T-cell (primary cell): ENCODE data around the gene RFLNA. TPM values are rescaled to one million over a fixed set of nuclear protein-coding genes. Genes with fewer than 3 reads are reported as not detected.

Experiments used
- ATAC-seq, 4 experiments: fragments of 200-7000 bp in 3 of 4; fragments of 150-1000 bp in 1 of 4; cut with Tn5 transposase; replicated peaks in 1 of 4; 1 replicate in 3 of 4; 2 replicates in 1 of 4; pipeline ENCODE4 v1.10.0; 2021; ENCODE audit warnings: moderate library complexity in 3 of 4, mild to moderate bottlenecking in 2 of 4, moderate number of reproducible peaks in 1 of 4
- CTCF ChIA-PET, 2 donors: fragments of 300-600 bp; sonication (Branson Sonifier 250); formaldehyde crosslinking; loops; one replicate each; lab custom pipeline; 2022; ENCODE audit warnings: antibody characterized with exemption in 2 of 2; lab: Charles Lee
- POLR2A ChIA-PET, 2 donors: fragments of 300-600 bp; sonication (Branson Sonifier 250); formaldehyde crosslinking; loops; one replicate each; lab custom pipeline; 2022; ENCODE audit warnings: antibody characterized with exemption in 2 of 2; lab: Charles Lee
- DNase-seq, 35 experiments: peaks; one replicate each; pipeline versions ENCODE4 v3.0.0 to v3.0.0-alpha.2; 2013 to 2023
- H3K27ac ChIP-seq: one replicate; pipeline ENCODE4 v1.5.1; 2013; ENCODE audit warnings: low read length
- H3K27me3 ChIP-seq, 2 experiments: replicated peaks in 1 of 2; 1 replicate in 1 of 2; 2 replicates in 1 of 2; pipeline versions ENCODE4 v1.6.1 to v1.7.0; 2013; ENCODE audit warnings: low read length in 1 of 2, mixed read lengths in 1 of 2; ENCODE audit not compliant: control insufficient read depth in 2 of 2, insufficient read depth in 2 of 2; ENCODE audit errors: extremely low read depth in 1 of 2
- H3K36me3 ChIP-seq, 2 donors: 1 replicate in 1 of 2; 2 replicates in 1 of 2; pipeline versions ENCODE4 v1.6.1 to v1.7.0; 2013; ENCODE audit warnings: low read length in 1 of 2; ENCODE audit not compliant: control insufficient read depth in 2 of 2, insufficient read depth in 1 of 2; ENCODE audit errors: extremely low read depth in 1 of 2
- H3K4me1 ChIP-seq, 2 experiments: 1 replicate in 1 of 2; 2 replicates in 1 of 2; pipeline versions ENCODE4 v1.6.1 to v1.7.0; 2013; ENCODE audit warnings: low read length in 2 of 2, mixed read lengths in 1 of 2; ENCODE audit not compliant: insufficient read depth in 2 of 2, control insufficient read depth in 1 of 2; ENCODE audit errors: extremely low read depth in 1 of 2
- H3K4me3 ChIP-seq, 2 donors: 1 replicate in 1 of 2; 2 replicates in 1 of 2; pipeline versions ENCODE4 v1.5.1 to v1.7.0; 2013; ENCODE audit warnings: mild to moderate bottlenecking in 2 of 2, low read length in 1 of 2, moderate library complexity in 1 of 2; ENCODE audit not compliant: control insufficient read depth in 1 of 2; ENCODE audit errors: extremely low read depth in 1 of 2
- H3K9me3 ChIP-seq: 2 replicates; pipeline ENCODE4 v1.7.0; 2013
- H3K27ac Mint-ChIP-seq, 2 donors: one replicate each; pipeline ENCODE4 v1.8.0; 2020 to 2021; ENCODE audit warnings: mild to moderate bottlenecking in 2 of 2, mixed read lengths in 2 of 2
- H3K27me3 Mint-ChIP-seq, 2 donors: one replicate each; pipeline ENCODE4 v1.8.0; 2021 to 2022; ENCODE audit warnings: mixed read lengths in 2 of 2
- H3K36me3 Mint-ChIP-seq: one replicate; pipeline ENCODE4 v1.8.0; 2021; ENCODE audit warnings: mixed read lengths
- H3K4me1 Mint-ChIP-seq, 3 donors: one replicate each; pipeline ENCODE4 v1.8.0; 2020 to 2022; ENCODE audit warnings: mixed read lengths in 3 of 3, mild to moderate bottlenecking in 1 of 3
- H3K4me3 Mint-ChIP-seq, 3 donors: one replicate each; pipeline ENCODE4 v1.8.0; 2020 to 2022; ENCODE audit warnings: mild to moderate bottlenecking in 3 of 3, mixed read lengths in 3 of 3, moderate library complexity in 3 of 3
- H3K9me3 Mint-ChIP-seq, 3 donors: one replicate each; pipeline ENCODE4 v1.8.0; 2020 to 2022; ENCODE audit warnings: mixed read lengths in 3 of 3
- WGBS: methylation state at CpG from one replicate; pipeline ENCODE4 v1.1.5; 2013; ENCODE audit warnings: missing lambda C conversion rate; ENCODE audit not compliant: insufficient coverage; 5-methylcytosine and 5-hydroxymethylcytosine counted together
- total RNA-seq, 35 experiments: library from RNA in 6 of 35; stranded (reverse) in 6 of 35; fragments of 120-200 nt in 1 of 35; gene quantifications; one replicate each; pipeline versions ENCODE4 v1.2.1 to v1.2.4 and lab custom pipeline; 2013 to 2026

The RFLNA gene
- total RNA-seq, 5 donors from 2014 or later (not counting 1 experiment from before 2014, with no cell fraction given): not detected

GRCh38 chr12:124310785-124311184 is 15.9 kb downstream of the RFLNA start:
- no peaks in the 10 kb centered on the region for H3K27me3 Mint-ChIP-seq
- no peak overlapping the region for H3K4me3 Mint-ChIP-seq
- Histone ChIP-seq H3K36me3 (no peaks in the 10 kb centered on the region), H3K27me3 (peaks cover 0 to 2% of the 10 kb centered on the region in 2 experiments), H3K9me3 (no peaks in the 10 kb centered on the region), H3K4me3 (no peak overlapping the region), H3K27ac (no peak overlapping the region), H3K4me1 (no peaks in the 10 kb centered on the region)
- ATAC-seq: no peak
- ChIA-PET POLR2A (no interaction called here), CTCF (no interaction called here)
- H3K4me1 Mint-ChIP-seq: no peaks in the 10 kb centered on the region
- H3K9me3 Mint-ChIP-seq: no peaks in the 10 kb centered on the region
- no peaks in the 10 kb centered on the region for H3K36me3 Mint-ChIP-seq
- no peak for DNase-seq
- H3K27ac Mint-ChIP-seq: no peak overlapping the region
- 80% methylated on average over 1 of the region's 3 CpGs for WGBS

DNA sequence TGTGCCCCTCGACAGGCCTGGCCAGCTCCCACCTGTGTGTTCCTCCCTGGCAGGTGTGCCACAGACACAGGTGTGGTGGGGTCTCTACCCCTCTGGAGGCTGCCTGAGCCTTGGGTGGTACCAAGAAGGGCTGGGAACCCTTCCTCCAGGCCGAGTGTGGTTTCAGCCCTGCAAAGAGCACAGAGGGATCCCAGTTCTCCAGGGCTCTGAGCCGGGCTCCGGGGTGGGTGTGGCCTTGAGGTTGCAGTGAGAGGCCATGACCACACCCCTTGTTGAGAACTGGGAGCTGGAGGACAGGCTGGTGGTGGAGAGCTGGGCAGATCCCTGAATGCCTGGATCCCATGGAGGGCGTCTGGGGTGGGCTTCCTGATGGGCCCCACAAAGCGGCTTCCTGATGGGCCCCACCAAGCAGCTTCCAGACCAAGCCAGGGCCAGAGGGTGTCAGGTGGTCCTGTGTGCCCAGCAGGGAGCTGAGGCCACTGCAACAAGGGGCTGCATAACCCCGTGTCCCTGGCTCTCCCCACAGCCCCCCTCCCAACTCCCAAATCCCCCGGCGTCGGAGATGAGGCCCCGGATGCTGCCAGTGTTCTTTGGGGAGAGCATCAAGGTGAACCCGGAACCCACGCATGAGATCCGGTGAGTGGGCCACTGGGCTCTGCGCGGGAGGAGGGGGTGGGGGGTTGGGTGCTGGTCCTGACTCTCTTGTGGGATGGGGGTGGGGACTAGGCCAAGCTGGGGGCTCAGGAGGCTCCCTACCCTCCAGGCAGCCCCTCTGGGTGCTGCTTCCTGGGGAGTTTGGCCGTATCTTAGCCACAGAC is 16.6 kb downstream of the RFLNA start:
- Mint-ChIP-seq H3K4me1 (no peaks in the 10 kb centered on the region), H3K36me3 (no peaks in the 10 kb centered on the region), H3K4me3 (no peak overlapping the region), H3K9me3 (no peaks in the 10 kb centered on the region), H3K27ac (no peak overlapping the region), H3K27me3 (no peaks in the 10 kb centered on the region)
- DNase-seq (no peak), ATAC-seq (no peak)
- Histone ChIP-seq H3K27ac (no peak overlapping the region), H3K4me3 (no peak overlapping the region), H3K36me3 (no peaks in the 10 kb centered on the region), H3K27me3 (no peaks in the 10 kb centered on the region), H3K4me1 (no peaks in the 10 kb centered on the region), H3K9me3 (no peaks in the 10 kb centered on the region)
- POLR2A ChIA-PET: no interaction called here
- CTCF ChIA-PET: no interaction called here
- WGBS: 89% methylated on average over 12 of the region's 17 CpGs

GRCh38 chr12:124312601-124313000 is 17.7 kb downstream of the RFLNA start:
- POLR2A ChIA-PET: no interaction called here
- Mint-ChIP-seq H3K4me3 (no peak overlapping the region), H3K36me3 (no peaks in the 10 kb centered on the region), H3K4me1 (no peaks in the 10 kb centered on the region), H3K9me3 (no peaks in the 10 kb centered on the region), H3K27ac (no peak overlapping the region), H3K27me3 (no peaks in the 10 kb centered on the region)
- Histone ChIP-seq H3K27ac (no peak overlapping the region), H3K4me1 (no peaks in the 10 kb centered on the region), H3K4me3 (no peak overlapping the region), H3K9me3 (no peaks in the 10 kb centered on the region), H3K36me3 (no peaks in the 10 kb centered on the region), H3K27me3 (no peaks in the 10 kb centered on the region)
- CTCF ChIA-PET: no interaction called here
- ATAC-seq (no peak), DNase-seq (no peak)
- WGBS: 89% methylated on average over 4 of the region's 6 CpGs

DNA sequence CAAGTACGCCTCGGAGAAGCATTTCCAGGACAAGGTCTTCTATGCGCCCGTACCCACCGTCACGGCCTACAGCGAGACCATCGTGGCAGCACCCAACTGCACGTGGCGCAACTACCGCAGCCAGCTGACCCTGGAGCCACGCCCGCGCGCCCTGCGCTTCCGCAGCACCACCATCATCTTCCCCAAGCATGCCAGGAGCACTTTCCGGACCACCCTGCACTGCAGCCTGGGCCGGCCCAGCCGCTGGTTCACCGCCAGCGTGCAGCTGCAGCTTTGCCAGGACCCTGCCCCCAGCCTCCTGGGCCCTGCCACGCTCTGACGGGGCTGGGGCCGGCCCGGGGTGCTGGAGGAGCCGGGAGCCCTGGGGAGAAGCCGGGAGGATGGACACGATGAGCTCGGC is 19.3 kb downstream of the RFLNA start:
- no peak overlapping the region for H3K27ac Mint-ChIP-seq
- no peak for ATAC-seq

DNA sequence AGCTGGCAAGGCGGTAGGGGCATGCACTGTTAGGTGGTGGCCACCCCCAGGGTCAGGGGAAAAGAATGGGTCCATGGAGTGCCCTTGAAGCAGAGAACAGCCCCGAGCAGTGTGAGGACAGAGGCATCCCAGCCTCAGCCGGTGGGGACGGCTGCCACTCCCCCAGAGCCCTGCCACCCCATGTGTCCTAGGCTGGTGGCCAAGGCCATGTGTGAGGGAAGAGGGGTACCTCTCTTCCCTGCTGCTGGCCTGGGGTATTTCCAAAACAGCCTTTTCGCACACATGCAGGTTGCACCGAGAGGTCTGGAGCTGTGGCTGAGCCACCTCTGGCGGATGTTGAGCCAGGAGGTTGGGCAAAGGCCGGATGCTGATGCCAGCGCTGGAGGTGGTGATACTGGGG is 19.9 kb downstream of the RFLNA start:
- no peak overlapping the region for H3K4me3 ChIP-seq
- Mint-ChIP-seq H3K9me3 (no peaks in the 10 kb centered on the region), H3K4me3 (no peak overlapping the region), H3K36me3 (no peaks in the 10 kb centered on the region), H3K27me3 (no peaks in the 10 kb centered on the region), H3K4me1 (no peaks in the 10 kb centered on the region), H3K27ac (no peak overlapping the region)
- 72% methylated on average over 7 of the region's 9 CpGs for WGBS
- ATAC-seq: no peak
- H3K36me3 ChIP-seq: no peaks in the 10 kb centered on the region
- CTCF ChIA-PET: no interaction called here
- DNase-seq: no peak
- no peaks in the 10 kb centered on the region for H3K4me1 ChIP-seq
- H3K27ac ChIP-seq: no peak overlapping the region
- H3K9me3 ChIP-seq: no peaks in the 10 kb centered on the region
- POLR2A ChIA-PET: no interaction called here
- no peaks in the 10 kb centered on the region for H3K27me3 ChIP-seq

More for the DNA sequence above, 19.3 kb downstream of the RFLNA start:
- Histone ChIP-seq H3K27me3 (no peaks in the 10 kb centered on the region), H3K4me1 (no peaks in the 10 kb centered on the region), H3K27ac (no peak overlapping the region), H3K9me3 (no peaks in the 10 kb centered on the region), H3K36me3 (no peaks in the 10 kb centered on the region), H3K4me3 (no peak overlapping the region)
- no peak overlapping the region for H3K4me3 Mint-ChIP-seq
- 93% methylated on average over 12 of the region's 30 CpGs for WGBS
- ChIA-PET POLR2A (no interaction called here), CTCF (no interaction called here)
- DNase-seq: no peak
- no peaks in the 10 kb centered on the region for H3K9me3 Mint-ChIP-seq
- no peaks in the 10 kb centered on the region for H3K36me3 Mint-ChIP-seq
- H3K27me3 Mint-ChIP-seq: no peaks in the 10 kb centered on the region
- H3K4me1 Mint-ChIP-seq: no peaks in the 10 kb centered on the region

DNA sequence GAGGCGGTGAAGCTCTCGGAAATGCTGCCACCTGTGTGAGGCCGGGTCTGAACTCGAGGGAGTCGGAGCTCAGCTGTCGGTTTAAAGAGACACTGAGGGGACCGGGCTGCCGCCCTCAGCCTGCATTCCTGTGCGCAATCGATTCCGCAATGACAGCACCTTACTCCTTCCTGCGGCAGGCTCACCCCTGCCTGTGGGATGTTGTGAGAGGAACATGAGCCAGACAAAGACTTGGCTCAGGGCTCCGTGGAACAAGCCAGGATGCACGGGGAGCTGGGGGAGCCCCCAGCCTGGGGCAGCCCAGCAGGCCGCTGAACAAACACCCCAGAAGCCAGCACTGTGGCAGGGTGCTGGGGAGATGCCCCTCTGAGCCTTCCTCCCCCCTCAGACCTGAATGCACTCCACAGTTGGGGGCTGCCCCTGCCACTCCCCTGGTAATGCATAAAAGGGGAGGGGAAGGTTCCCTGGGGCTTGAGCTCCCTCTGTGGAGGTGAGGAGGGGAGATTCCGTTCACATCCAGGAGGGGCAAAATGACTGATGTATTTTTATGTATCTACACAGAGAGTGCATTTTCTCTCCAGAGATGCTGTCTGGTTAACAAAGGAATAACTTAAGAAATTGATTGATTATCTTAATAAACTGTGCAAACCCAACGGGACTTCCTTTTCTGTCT is 20.6 kb downstream of the RFLNA start:
- POLR2A ChIA-PET: interaction anchor here in 1 of 2 donors (0.6 kb wide), 1 partner anchor 27 kb away, joined by 3 read pairs; no protein-coding TSS in a partner anchor
- no peaks in the 10 kb centered on the region for H3K4me1 ChIP-seq
- H3K36me3 ChIP-seq: no peaks in the 10 kb centered on the region
- H3K4me3 Mint-ChIP-seq: no peak overlapping the region
- DNase-seq (no peak), ATAC-seq (no peak)
- no peaks in the 10 kb centered on the region for H3K27me3 ChIP-seq
- CTCF ChIA-PET: no interaction called here
- H3K27ac ChIP-seq: no peak overlapping the region
- H3K9me3 ChIP-seq: no peaks in the 10 kb centered on the region
- H3K27me3 Mint-ChIP-seq: no peaks in the 10 kb centered on the region
- H3K36me3 Mint-ChIP-seq: no peaks in the 10 kb centered on the region
- no peaks in the 10 kb centered on the region for H3K4me1 Mint-ChIP-seq
- 84% methylated on average over 13 of the region's 17 CpGs for WGBS
- H3K27ac Mint-ChIP-seq: no peak overlapping the region
- H3K9me3 Mint-ChIP-seq: no peaks in the 10 kb centered on the region
- no peak overlapping the region for H3K4me3 ChIP-seq
